Thyroid gland (tissue), 4 donors: Measurements from ENCODE around the gene RYR3. TPM values are rescaled to one million over a fixed set of nuclear protein-coding genes. Genes with fewer than 3 reads are reported as not detected.

Experiments used
- DNase-seq, 2 donors: peaks; one replicate each; pipeline ENCODE4 v3.0.0-alpha.2; 2019
- H3K27ac ChIP-seq, 3 donors: fragments of 200-600 bp; sonication (generic); 1 replicate in 2 of 3; 2 replicates in 1 of 3; pipeline ENCODE4 v1.5.1; 2016 to 2019; ENCODE audit warnings: mild to moderate bottlenecking in 1 of 3, moderate library complexity in 1 of 3
- H3K27me3 ChIP-seq: fragments of 200-600 bp; sonication (generic); one replicate; pipeline ENCODE4 v1.5.1; 2019
- H3K36me3 ChIP-seq, 2 donors: fragments of 200-600 bp; sonication (generic); one replicate each; pipeline ENCODE4 v1.5.1; 2016 to 2019
- H3K4me1 ChIP-seq, 2 donors: fragments of 200-600 bp; sonication (generic); one replicate each; pipeline ENCODE4 v1.5.1; 2017 to 2019
- H3K4me3 ChIP-seq, 3 donors: fragments of 200-600 bp; sonication (generic); replicated peaks in 1 of 3; 1 replicate in 2 of 3; 2 replicates in 1 of 3; pipeline ENCODE4 v1.5.1; 2016; ENCODE audit warnings: mild to moderate bottlenecking in 1 of 3
- H3K9me3 ChIP-seq: fragments of 200-600 bp; sonication (generic); one replicate; pipeline ENCODE4 v1.5.1; 2017
- POLR2A ChIP-seq, 2 donors: fragments of 450-650 bp; IDR thresholded peaks; one replicate each; pipeline ENCODE4 v1.6.1; 2017; ENCODE audit warnings: antibody characterized with exemption in 2 of 2, mild to moderate bottlenecking in 2 of 2, moderate library complexity in 1 of 2
- WGBS, 2 donors: methylation state at CpG; one replicate each; pipeline ENCODE4 v1.1.5; 2017; 5-methylcytosine and 5-hydroxymethylcytosine counted together
- intact Hi-C: fragments of 100-400 bp; cut with DNase I; formaldehyde crosslinking; loops from one replicate; pipeline ENCODE4 v1.15.1; 2023
- total RNA-seq, 4 donors: library from RNA; depleted of rRNA; stranded (reverse); fragments of >200 nt; gene quantifications; one replicate each; pipeline ENCODE4 v1.2.3, GENCODE V29; 2016
- TF ChIP-seq, protein P1 (sequence below), 6 experiments: fragments of 200-600 bp in 3 of 6; fragments of 450-650 bp in 3 of 6; sonication (generic) in 3 of 6; IDR thresholded peaks; one replicate each; pipeline ENCODE4 v1.5.1; 2016 to 2019; ENCODE audit warnings: antibody characterized with exemption in 6 of 6, mild to moderate bottlenecking in 2 of 6, inconsistent platforms in 1 of 6, moderate library complexity in 1 of 6

The RYR3 gene
- total RNA-seq, 4 donors from 2014 or later: 0.27 to 4.2 (median 0.34) TPM

DNA sequence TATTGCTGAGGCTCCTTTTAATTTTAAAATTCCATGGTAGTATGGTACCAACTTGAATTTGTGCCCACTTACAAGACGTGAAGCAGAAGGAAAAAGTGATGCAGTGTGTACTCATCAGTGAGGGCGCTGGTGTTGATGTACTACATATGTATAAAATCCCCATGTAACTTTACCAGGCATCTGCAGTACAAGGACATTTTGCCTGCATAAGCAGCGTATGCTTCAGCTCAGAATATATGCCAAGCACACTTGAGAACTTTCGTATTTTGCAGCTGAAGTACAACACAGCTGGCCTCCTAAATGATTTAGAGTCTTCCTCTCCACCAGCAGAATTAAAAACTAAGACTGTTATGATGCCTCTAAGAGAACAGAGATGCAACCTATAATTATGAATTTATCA lies 108.9 kb downstream of the RYR3 start:
- no peaks in the 10 kb centered on the region for H3K27me3 ChIP-seq
- H3K4me3 ChIP-seq: no peak overlapping the region
- no peaks in the 10 kb centered on the region for H3K9me3 ChIP-seq
- H3K36me3 ChIP-seq: no peaks in the 10 kb centered on the region
- 72 to 74% methylated on average over 4 of the region's 4 CpGs for WGBS, 2 donors
- no peak for TF ChIP-seq POLR2A (IDR thresholded peaks at IDR 0.05)
- TF ChIP-seq, protein P1, sequence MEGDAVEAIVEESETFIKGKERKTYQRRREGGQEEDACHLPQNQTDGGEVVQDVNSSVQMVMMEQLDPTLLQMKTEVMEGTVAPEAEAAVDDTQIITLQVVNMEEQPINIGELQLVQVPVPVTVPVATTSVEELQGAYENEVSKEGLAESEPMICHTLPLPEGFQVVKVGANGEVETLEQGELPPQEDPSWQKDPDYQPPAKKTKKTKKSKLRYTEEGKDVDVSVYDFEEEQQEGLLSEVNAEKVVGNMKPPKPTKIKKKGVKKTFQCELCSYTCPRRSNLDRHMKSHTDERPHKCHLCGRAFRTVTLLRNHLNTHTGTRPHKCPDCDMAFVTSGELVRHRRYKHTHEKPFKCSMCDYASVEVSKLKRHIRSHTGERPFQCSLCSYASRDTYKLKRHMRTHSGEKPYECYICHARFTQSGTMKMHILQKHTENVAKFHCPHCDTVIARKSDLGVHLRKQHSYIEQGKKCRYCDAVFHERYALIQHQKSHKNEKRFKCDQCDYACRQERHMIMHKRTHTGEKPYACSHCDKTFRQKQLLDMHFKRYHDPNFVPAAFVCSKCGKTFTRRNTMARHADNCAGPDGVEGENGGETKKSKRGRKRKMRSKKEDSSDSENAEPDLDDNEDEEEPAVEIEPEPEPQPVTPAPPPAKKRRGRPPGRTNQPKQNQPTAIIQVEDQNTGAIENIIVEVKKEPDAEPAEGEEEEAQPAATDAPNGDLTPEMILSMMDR (IDR thresholded peaks at IDR 0.05): no peak
- no peak overlapping the region for H3K27ac ChIP-seq
- no peak for DNase-seq
- no peaks in the 10 kb centered on the region for H3K4me1 ChIP-seq
- intact Hi-C loops: no loop called here

DNA sequence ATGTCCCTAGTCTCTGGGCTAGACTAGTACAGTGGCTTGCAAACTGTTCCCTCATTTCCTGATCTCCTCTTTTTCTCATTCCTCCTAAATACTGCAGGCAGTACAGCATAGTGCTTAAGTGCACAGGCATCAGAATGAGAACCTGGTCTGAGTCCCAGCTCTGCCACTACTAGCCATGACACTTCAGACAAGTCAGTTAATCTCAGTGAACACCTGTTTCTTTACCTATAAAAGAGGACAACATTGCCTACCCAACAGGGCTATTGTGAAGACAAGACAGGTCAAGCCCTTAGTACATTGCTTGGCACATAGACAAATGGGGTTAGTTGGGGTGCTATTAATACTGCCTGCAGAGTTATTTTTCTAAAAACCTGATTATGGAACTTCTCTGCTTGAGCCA lies 113.3 kb downstream of the RYR3 start:
- Histone ChIP-seq H3K4me3 (no peak overlapping the region), H3K27ac (no peak overlapping the region), H3K9me3 (no peaks in the 10 kb centered on the region), H3K4me1 (no peaks in the 10 kb centered on the region), H3K36me3 (no peaks in the 10 kb centered on the region), H3K27me3 (no peaks in the 10 kb centered on the region)
- intact Hi-C loops: no loop called here
- no peak for DNase-seq
- TF ChIP-seq, protein P1 (IDR thresholded peaks at IDR 0.05): no peak
- no peak for TF ChIP-seq POLR2A (IDR thresholded peaks at IDR 0.05)

DNA sequence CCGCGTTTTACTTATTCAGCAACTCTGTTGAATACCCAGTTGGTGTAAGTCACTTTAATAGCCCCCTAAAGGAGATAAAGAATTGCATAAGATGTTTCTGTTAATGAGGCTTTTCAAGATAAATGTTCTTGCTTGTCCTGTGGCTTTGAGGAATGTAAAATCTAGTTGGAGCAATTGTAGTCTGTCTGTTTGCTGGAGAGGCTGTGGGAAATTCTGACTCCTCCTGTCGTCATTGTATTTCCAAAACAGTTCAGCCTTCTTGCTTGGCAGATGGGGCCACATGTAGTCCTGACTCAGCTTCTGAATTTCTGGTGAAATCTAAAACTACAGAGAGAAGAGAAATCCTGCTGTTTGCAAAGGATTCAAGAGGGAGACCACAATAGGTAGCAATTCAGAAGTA lies 114.4 kb downstream of the RYR3 start:
- no peak for DNase-seq
- no peaks in the 10 kb centered on the region for H3K4me1 ChIP-seq
- 67 to 74% methylated on average over 3 of the region's 3 CpGs for WGBS, 2 donors
- no peak for TF ChIP-seq POLR2A (IDR thresholded peaks at IDR 0.05)
- TF ChIP-seq, protein P1 (IDR thresholded peaks at IDR 0.05): no peak
- no peak overlapping the region for H3K4me3 ChIP-seq
- H3K27ac ChIP-seq: no peak overlapping the region
- no peaks in the 10 kb centered on the region for H3K9me3 ChIP-seq
- H3K36me3 ChIP-seq: no peaks in the 10 kb centered on the region
- intact Hi-C loops: no loop called here
- no peaks in the 10 kb centered on the region for H3K27me3 ChIP-seq

GRCh38 chr15:33430577-33430976 lies 119.8 kb downstream of the RYR3 start:
- Histone ChIP-seq H3K4me1 (no peaks in the 10 kb centered on the region), H3K27me3 (no peaks in the 10 kb centered on the region), H3K27ac (no peak overlapping the region), H3K4me3 (no peak overlapping the region), H3K36me3 (no peaks in the 10 kb centered on the region), H3K9me3 (no peaks in the 10 kb centered on the region)
- 34 to 53% methylated on average over 5 of the region's 5 CpGs for WGBS, 2 donors
- no peak for DNase-seq
- TF ChIP-seq, protein P1 (IDR thresholded peaks at IDR 0.05): no peak
- no peak for TF ChIP-seq POLR2A (IDR thresholded peaks at IDR 0.05)
- intact Hi-C loops: no loop called here

DNA sequence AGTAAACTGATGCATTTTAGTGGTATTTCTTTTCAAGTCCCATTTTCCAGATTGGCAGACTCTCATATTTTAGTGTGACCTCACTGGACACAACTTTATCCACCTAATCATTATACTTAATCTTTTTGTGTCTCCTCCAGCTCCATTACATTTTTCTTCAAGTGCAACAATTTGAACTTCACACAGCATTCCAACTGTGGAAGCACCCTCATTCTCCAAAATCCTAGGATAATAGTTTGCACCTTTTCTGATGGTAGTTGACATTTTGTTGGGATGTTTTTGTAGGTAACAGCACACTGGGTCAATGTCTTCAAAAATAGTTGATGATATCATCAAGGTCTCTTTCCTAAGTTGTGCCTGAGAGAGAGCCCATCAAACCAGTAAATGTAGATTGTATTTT lies 123.1 kb downstream of the RYR3 start:
- H3K4me3 ChIP-seq: no peak overlapping the region
- H3K27me3 ChIP-seq: no peaks in the 10 kb centered on the region
- H3K36me3 ChIP-seq: no peaks in the 10 kb centered on the region
- no peak for TF ChIP-seq POLR2A (IDR thresholded peaks at IDR 0.05)
- TF ChIP-seq, protein P1 (IDR thresholded peaks at IDR 0.05): no peak
- no peak overlapping the region for H3K27ac ChIP-seq
- intact Hi-C loops: no loop called here
- no peak for DNase-seq
- no peaks in the 10 kb centered on the region for H3K4me1 ChIP-seq
- no peaks in the 10 kb centered on the region for H3K9me3 ChIP-seq
